Measurements from ENCODE around the gene RNF141.

Gene RNF141

DNA sequence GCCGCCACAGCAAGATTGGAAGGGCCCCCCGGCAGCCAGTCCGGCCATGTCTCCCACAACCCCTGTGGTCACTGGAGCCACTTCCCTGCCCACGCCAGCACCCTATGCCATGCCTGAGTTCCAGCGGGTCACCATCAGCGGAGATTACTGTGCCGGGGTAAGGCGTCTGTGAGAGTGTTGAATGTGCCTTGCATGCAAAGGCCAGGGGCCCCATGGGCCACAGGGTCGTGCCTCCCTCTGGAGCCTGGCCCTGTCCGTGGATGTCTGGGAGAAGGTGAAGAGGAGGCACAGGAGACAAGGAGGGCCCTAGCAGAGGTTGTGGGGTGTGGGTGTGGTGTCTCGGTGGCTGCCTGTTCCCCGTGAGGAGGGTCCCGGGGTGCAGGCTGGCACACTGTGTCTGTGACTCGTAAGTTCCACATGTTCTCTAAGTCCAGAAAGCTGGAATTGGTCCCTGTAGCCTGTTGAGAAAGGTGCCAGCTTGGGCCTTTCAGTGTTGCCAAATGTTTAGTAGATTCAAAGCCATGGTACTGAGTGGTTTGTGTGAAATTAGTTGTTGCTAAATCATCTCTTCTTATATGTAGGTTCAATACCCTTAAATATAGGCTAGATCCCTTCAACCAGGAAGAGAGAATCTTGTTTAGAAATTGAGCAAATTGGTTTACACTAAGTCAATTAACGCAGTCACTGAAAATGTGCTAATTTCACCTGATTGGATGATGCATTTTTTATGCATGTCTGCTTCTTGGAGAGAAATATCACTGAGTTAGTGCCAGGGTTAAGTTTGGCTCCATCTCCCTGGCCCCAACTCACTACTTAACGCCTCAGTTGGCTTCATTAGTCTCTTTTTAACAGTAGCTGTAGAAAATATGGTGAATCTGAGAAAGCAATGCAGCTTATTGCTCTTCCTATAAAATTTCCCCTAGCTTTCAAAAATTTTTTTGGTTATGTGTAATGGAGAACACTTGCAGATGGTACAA, 62.1 kb downstream of the RNF141 start:
- no peak for DNase-seq

DNA sequence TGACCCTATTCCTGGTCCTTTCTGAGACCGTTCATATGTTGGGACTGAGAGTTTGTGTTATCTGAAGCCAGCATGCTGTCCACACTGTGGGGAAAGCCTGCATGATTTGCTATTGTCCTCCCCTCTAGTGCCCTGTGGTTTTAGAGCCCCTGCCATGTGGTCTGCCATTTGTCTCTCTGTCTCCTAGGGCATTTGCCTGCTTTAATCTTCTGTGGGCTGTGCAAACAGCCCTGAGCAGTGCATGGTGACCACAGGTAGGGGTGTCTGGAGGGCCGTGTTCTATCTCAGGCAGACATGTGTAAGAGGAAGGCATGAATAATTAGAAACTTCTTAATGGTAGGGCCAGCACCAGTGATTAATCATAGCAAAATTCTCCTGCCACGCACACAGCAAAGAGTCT, 62.9 kb downstream of the RNF141 start:
- DNase-seq = no peak

DNA sequence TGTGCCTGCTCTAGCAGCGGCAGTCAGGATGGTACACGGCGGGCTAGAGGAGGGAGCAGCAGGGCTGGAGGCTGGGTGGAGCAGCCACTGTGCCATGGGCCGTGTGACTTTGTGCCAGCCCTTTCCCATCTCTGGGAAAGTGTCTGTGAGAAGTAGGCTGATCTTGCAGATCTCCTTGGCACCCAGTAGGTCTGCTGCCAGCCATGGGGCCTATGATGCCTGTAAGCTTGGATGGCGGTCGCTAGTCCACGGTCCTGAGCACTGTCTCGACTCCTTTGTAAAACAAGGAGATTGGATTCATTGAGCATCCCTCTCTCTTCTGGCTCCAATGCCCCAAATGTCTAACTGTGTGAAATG, 63.3 kb downstream of the RNF141 start:
- DNase-seq = no peak

GRCh38 chr11:10476927-10477689, 63.9 kb downstream of the RNF141 start:
- no peak for DNase-seq

DNA sequence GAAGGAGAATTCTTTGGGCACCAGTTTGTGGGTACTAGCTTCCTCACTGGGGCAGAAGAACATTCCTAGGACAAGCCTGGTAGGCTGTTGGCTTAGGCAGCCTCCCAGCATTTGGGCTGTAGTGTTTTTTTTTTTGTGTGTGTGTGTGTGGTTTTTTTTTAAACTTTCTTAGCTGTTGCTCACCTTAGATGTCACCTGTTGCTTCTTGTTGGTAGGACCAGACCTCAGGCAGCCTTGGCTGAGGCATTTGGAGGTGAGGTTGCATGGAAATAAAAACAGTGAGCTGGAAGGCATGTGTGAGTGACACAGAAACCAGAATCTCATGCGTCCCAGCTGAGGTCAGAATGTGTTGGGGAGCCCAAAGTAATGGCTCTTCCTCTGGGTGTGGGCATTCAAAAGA, 64.6 kb downstream of the RNF141 start:
- DNase-seq = no peak

- no peak for DNase-seq
Observed at GRCh38 chr11:10474551-10474950, 66.4 kb downstream of the RNF141 start.

DNA sequence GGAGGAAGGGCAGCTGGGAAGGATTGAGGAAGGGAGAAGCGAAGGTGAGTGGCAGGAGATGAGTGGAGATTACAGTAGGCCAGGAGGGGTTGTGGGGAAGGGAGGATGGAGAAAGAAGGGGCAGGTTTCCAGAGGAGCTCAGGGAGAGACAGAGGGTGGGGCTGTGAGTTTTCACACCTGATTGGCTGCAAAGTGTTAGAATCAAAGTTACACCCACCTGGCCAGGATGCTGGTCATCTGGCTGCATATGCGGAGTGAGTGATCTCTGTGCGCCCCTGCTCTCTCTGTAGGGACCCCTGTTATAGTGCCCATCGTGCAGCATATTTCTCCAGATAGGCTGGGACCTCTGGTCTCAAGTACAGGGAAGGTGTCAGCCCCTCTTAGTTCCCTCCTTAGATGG, 67.6 kb downstream of the RNF141 start:
- no peak for DNase-seq

DNA sequence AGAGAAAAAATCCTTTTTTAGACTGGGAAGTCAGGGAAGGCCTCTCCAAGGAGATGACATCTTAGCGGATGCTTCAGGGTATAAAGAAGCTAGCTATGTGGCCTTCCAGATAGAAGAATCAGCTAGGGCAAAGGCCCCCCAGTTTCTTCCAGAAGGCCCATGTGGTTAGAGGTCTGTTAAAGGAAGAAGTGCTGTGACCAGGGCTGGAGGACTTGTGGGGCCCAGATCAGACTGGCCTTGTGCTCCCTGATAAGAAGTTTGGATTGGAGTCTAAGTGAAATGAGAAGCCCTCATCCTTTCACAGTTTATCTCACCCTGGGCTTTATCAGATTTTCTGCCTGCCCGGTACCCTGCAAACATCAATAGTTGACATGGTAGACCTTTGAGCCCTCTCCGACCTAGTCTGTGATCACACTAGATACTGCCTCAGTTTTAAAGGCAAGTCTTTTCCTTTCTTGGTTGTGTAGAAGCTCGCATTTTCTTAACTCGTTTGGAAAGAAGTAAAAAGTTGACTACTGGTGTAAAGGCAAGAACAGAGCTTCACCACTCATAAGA, 78.2 kb downstream of the RNF141 start:
- DNase-seq = no peak
